Uterus (tissue), 2 donors: ENCODE data around the gene LINC00632.

Experiments
- CTCF ChIP-seq, 4 experiments: fragments of 200-600 bp in 2 of 4; fragments of 450-650 bp in 2 of 4; sonication (generic) in 2 of 4; IDR thresholded peaks; one replicate each; pipeline ENCODE4 v1.5.1; 2016 to 2019; ENCODE audit warnings: antibody characterized with exemption in 4 of 4, mild to moderate bottlenecking in 2 of 4, moderate library complexity in 1 of 4
- POLR2A ChIP-seq, 2 donors: fragments of 450-650 bp; IDR thresholded peaks; one replicate each; pipeline ENCODE4 v1.6.1; 2016; ENCODE audit warnings: antibody characterized with exemption in 2 of 2, mild to moderate bottlenecking in 1 of 2, moderate library complexity in 1 of 2

GRCh38 chrX:140822184-140822583 lies 112.6 kb downstream of the LINC00632 start:
- TF ChIP-seq POLR2A (IDR thresholded peaks at IDR 0.05) (no peak), CTCF (IDR thresholded peaks at IDR 0.05) (no peak)
